8988T (cell line): Measurements from ENCODE around the gene BCORL1.

Experiments used
- DNase-seq: peaks from one replicate; pipeline ENCODE4 v3.0.0; 2011

BCORL1 gene

DNA sequence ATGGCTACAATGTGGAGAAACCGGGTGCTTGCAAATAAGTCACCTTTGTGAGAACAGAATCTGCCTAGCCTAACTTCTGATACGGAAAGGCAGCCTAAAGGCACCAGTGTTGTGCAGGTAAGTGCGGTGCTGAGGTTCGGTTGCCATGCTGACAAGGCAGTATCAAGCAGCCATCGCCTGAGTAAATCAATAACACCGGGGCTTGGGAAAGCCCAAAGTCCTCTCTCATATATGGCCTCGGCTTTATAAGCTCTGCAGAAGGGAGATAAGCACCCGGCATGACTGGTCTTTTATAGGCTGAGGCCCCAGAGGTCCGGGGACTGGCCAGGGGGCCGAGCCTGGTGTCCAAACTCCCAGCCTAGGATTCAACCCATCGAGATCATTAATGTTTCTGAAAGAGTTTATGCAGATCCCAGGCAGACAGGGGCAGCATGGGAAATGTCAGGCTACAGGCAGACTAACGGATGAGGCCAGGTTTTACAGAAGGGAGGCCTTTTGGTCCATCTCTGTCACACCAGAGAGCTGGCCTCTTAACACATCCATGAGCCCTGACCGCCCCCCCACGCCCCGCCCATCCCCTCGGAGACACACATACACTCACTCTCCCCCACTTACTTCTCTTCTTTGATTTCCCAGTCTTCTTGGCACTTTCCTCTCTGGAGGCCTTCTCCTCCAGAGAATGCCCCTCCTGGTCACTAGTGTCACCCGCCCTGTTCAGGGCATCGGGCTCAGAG lies 89.3 kb downstream of the BCORL1 start:
- DNase-seq = no peak

DNA sequence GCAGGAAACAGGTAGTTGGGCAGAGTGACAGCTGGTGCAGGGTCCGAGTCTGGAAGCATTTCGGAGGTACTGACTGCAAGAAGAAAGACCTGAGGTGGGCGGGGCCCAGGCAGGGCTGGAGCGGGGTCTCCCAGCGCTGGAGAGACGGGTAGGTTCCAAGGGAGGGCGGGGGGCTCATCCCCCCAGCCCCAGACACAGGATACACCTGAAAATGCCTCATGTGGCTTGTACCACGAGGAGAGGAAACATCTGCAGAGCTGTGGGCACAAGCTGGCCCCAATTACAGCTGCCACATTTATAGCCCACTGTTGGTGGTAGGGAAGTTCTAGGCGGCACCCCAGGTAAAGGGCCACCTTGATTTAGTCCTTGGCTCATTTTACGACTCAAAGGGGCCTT lies 89.9 kb downstream of the BCORL1 start:
- DNase-seq = no peak

DNA sequence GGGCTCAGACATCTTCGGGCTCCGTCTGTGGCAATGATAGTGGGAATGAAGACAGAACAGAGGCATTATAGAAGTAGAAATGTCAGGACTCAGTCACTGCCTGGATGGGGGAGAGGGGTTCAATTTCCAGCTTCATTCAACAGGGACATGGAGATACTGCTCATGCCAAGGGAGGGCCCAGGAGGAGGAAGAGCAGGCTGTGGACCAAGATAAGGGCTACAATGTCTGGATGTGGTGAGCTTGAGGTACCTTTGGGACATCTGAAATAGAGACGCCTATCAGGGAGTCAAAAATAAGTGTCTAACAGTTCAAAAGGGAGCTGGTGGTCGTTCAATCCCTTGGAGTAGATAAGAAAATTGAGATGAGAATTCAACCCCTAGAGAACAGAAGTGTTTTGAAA lies 93.3 kb downstream of the BCORL1 start:
- no peak for DNase-seq

DNA sequence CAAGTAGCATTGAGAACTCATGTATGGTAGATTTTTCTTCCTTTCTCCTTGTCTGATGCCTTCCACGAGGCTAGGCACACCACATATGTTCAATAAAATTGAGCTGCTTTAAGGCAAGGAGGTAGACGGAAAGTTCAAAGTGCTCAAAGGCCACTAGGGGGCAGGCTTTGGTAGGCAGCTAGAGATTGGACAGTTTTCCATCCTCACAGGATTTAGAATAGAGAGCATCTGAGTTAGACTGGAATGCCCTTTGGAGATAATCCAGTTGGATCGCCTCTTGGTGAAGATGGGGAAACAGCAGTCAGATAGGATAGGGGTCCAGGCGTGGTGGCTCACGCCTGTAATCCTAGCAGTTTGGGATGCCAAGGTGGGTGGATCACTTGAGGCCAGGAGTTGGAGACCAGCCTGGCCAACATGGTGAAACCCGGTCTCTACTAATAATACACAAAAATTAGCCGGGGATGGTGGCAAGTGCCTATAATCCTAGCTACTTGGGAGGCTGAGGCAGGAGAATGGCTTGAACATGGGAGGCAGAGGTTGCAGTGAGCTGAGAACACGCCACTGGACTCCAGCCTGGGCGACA lies 97.5 kb downstream of the BCORL1 start:
- DNase-seq = peak; percentile 61

DNA sequence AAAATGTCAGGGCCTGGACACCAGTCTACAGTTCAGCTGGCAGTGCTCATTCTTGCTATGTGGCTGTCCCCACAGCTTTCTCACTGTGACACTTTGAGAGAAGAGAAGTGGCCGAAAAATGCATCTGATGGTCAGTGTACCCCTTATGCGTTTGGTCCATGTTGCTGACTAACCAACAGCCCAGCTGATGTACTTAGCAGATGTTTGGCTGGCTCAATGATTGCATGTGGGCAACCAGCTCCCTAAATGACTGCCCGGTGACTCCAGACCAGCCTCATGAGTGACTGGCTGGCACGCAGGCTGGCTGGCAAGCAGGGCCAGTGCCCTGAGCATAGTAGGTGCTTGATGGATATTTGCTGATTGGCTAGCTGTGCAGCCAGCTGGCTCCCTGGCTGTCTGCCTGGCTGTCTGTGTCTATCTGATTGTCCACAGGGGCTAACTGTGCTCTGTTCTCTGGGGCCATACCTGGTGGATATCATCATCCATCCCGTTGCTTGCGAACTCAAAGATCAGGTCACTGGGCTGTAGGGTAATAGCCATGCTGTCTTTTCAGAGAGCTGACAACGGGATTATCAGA lies 98.4 kb downstream of the BCORL1 start:
- no peak for DNase-seq

DNA sequence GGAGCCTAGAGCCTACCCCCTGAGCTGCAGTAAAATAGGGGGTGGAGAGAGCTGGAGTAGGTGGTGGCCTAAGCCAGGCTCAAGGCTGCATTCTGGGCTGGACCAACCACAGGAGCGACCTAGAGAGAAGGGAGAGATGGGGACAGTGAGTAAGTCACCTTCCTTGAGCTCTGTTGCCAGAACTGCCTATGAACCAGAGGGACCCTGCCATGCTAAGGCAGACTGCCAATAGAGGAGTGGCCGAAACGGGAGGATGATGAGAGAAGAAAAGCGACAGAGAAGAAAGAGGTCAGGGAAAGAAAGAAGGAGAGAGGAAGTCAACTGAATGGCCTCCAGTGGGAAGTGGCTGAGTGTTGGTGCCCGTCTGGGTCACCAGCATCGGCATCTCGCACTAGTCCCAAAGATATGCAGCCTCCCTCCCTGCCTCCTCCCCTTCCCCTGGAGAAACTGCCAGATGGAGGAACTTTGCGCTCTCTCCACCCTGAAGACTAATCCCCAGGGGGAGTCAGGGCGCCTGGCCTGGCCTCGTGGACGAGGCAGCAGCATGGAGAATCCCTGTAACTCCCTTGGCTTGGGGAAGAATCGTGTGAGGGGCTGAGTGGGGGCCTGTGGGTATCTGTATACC lies 99.1 kb downstream of the BCORL1 start:
- DNase-seq = no peak

DNA sequence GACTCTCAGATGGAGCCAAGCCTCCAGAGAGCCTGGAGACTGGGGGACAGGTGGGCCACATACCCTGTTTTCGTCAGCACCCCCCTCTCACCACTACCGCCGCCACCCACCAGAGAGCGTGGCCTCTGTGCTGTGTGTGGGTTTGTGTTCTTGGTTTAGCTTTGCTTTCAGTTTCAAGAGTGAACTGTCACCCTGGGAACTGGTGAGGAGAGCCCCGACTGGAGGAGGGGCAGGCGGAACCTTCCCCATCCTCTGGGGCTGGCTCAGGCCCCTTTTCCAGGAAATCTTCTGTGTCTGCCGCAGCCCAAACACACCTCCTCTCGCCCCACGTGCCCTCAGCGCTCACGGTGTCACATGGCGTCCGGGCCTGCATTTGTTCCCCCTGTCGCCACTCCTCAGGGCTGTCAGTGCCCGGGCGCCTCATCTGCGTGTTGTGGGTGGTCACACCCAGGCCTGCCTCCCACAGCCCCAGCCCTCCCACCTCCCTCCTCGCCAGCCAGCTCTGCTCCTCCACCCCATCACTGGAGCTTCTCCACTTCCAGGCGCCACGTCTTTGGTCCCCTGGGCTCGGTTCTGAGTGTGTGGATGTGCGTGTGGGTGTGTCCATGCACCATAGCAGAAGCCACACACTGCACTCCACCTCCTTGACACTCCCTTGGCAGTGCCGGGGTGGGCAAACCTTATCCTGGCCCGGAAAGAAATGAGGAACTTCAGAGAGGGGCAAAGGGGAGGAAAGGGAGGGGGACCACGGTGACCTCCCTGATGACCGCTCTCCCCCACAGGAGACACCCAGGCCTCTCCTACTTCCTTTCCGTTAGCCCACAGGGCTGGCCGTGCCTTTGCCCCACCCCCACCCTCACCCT lies 100.0 kb downstream of the BCORL1 start:
- no peak for DNase-seq

DNA sequence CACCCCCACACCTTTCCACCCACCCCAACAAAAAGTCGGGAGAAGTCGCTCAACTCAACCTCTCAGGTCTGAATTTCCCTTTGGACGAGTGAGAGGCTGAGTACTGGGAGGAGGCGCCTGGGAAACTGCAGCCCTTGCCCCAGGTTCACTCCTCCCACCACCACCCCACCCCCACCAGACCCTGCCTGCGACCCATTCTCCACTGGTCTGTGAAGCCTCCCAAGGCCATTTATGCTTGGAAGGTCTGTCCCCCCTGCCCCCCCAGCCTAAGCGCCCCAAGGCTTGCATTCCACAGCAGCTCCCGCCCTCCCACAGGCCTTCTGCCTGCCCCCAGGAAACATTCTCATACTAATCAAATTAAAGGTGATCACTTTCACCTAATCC lies 100.7 kb downstream of the BCORL1 start:
- DNase-seq = no peak

DNA sequence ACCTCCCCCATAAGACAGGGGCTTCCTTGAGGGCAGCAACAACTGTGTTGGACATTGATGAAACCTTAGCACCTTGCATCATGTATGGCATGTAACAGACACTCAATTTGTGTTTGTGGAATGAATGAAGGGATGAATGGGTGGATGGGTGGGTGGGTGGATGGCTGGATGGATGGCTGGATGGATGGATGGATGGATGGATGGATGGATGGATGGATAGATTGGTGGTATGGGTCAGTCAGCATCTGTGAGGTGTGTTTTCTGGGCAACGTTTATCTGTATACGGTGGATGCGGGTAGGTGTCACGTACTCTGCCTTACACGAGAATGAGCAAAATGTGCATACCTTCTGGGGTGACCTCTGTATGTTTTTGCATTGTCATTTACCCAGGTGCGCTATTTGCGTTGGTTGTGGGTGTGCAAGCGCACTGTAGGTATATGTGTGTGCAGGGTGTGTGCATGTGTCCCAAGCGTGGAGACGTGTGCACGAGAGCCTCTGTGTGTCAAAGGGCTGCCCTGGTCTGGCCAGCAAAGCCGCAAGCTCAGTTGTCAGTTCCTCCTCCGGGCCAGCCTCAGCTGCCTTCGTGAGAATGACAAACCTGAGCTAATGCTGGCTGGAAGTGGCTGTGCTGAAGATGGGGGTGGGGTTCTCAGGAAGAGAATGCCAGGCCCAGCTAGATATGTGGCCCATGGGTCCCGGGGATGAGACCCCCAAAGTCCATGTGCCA lies 101.4 kb downstream of the BCORL1 start:
- DNase-seq = no peak

DNA sequence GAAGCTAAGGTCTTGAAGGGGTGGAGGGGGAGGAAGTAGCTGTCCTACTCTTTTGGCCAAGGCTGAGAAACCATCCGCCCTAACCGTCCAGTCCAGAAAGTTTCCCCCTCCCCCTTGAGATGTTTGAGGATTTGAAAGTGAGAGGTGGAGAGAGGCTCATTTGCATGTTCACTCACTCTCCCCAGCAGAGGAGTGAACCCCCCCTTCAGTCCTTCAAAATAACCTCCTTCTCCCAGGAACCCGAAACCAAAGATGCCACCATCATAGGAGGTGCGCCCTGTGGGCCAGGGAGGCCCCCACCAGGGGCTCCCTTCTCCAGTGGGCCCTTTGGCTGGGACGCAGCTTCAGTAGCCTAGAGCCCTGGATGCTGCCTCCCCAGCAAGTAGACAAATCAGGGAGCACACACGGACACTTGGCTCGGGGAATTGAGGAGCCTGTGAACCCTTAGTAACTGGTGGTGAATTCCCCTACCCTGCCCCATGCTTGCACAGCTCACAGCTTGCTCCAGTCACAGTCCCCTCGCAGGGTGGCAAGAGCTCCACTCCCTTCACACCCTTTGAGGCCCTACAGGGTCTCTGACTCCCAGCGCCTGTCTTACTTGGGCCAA lies 102.3 kb downstream of the BCORL1 start:
- DNase-seq = no peak

DNA sequence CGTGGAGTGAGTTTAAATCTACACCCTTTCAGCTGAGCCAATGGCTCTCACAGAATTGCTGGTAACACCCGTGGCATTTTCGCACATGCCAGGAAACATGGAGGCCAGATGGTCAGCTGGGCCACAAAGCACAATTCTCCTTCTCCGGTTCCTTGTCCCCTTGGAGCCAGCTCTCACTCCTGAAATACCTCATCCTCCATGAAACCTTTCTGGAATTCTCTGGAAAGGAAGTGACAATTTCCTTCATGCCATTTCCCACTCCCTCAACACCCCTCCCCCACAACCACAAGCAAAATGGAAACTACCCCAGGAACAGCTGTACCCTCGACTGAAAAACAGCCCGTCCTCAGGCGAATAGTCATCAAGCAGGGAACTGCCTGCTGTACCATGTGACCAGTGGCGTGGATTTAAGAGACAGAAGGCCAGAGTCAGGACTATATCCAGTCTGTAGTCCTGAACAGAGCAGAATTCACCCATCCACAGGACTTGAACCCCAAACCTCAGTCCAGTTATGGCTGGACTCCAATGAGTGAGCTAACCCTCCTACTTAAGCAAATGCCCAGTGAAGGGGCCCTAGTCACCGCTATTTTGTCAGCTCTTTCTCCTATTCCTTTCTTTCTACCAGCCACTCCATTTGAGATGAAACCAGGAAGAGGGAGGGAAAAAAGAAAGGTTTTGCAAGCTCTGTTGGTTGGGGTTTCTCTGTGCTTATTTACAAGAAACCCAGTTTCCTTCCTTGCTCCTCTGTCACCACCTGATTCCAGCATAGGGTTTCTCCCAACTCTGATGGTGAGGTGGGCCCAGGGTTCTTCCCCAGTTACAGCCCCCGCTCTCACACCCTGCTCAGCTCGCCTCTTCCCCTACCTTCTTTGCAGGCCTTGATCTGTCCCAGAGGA lies 103.4 kb downstream of the BCORL1 start:
- DNase-seq = no peak

DNA sequence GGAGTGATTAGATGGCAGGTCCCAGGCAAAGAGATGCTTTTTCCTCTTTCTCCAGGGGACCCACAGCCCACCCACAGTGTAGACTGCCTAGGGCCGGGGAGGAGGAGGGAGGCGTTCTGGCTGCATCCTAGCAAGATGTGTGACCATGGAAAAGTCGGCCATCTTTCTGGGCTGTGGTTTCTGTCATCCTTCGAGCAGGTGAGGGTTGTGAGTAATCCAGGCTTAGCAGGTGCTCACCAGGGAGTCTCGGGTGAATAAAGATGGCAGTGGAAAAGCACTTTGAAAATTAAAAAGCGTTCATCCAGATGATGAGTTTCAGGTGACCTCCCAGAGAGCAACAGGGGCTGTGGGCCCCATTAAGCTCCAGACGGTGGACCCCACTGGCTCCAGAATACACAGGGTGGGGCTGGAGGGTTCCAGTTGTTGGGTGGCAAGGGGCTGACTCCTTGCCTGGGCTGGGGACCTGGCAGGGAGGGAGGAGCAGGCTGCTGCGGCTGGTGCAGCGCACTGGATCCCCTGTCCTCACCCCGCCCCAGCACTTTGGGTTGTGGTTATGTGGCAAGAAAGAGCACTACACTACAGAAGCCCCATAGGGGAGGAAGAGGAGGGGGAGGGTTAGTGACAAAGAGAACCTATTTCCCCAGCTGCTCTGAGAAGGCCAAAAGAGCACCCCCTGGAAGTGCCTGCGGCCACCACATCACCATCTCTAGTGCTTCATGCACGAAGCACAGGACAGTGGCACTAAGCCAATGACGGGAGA lies 104.2 kb downstream of the BCORL1 start:
- no peak for DNase-seq

DNA sequence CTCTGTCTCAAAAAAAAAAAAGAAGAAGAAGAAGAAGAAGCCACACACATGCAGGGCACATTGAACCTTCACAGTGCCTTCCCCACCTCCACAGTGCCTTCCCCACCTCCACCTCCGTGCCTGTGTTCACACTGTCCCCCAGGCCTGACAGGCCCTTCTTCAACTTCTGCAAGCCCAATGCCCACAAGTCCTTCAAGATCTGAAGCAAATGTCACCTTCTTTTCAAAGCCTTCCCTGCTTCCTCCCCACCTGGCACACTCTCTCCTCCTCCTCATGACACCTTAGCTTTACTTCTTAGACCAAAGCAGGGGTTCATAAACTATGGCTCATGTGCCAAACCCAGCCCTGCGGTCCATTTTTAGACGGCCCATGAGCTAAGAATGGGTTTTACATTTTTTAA lies 107.9 kb downstream of the BCORL1 start:
- DNase-seq = no peak

DNA sequence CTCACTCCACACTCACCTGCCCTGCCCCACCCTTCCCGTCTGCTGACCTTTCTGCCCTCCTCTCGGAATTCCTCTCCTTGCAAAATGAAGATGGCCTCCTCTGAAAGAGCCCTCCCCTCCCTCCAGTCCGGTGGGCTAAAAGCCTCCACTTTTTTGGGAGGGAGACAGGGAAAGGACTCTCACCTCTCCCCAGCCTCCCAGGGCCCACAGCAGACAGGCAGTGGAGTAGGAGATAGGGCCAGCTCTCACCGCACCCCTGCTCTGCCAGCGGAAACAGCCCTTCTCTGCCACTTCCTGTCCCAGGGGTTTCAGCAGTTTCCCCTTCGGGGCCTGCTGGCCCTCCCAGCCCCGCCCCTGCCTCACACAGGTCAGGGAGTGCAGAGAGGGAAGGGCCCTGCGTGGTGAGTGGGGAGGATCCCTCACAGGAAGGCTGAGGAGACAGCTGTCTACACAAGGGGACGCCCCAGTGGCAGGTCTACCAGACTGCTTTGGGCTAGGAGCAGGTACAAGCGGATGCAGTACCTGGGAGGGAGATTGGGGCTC lies 109.6 kb downstream of the BCORL1 start:
- DNase-seq = no peak

DNA sequence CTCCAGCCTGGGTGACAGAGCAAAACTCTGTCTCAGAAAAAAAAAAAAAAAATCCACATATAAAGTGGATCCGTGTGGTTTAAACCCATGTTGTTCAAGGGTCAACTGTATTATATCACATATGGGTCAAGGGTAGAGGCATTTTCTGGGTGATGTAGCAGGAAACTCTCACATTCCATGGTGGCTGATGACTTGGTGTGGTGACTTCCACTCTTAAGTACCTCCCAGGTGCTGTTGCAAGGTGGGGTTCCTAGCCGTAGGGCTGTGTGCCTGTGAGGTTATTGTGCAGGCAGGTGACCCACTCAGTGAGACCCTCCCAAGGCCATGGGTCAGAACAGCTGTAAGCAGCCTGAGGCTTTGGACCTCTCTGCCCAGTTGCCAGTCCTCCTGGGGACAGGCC lies 110.8 kb downstream of the BCORL1 start:
- no peak for DNase-seq

DNA sequence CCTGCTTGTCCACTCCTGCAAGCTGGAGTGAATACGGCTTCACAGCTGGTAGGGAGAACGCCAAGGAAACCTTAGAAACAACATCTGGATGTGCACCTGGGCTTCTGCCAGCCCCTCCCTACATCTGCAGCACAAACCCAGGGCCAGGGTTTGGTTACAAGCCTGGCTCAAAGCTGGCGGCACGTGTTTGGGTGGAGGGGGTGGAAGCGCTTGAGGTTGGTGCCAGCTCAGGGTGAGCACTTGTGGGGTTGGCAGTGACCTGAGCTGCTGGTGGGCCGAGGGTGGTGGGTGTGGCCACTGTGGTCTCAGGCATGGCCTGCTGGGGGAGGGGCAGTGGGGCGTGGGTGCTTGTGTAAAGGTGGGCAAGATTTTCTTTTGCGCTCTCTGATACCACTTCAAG lies 112.3 kb downstream of the BCORL1 start:
- DNase-seq = no peak

DNA sequence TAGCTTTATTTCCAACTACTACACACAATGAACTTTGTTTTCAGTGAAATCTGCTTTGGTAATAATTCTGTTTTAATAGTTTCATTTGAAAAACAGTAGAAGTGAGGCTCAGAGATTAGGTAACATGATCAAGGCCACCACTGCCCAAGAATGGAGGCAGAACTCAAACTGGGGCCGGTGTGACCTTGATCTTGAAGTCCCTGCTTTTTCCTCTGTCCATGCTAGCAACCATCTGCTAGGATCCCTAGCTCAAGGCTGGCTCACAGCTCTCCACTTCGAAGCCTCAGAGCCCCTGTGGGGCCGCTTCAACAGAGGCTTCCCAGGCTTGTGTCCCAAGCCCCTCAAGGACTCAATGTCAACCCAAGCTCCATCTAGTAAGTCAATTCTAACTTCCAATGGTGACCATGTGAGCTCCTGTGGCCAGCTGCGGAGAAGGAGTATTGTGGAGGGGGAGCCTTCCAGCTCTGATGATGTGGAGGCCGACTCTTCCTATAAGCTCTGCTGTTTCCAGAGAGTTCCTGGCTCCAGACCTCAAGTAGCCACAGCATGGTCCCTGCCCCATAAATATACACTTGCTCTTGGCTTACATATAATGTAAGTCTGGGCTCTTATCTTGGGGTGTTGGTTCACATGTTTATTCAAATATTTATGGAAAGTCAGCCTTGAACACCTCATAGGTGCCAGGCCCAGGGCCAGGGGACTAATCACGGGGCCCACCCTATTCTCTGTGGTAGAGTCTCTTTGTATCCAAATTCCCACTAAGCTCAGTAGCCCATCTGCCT lies 113.0 kb downstream of the BCORL1 start:
- no peak for DNase-seq

DNA sequence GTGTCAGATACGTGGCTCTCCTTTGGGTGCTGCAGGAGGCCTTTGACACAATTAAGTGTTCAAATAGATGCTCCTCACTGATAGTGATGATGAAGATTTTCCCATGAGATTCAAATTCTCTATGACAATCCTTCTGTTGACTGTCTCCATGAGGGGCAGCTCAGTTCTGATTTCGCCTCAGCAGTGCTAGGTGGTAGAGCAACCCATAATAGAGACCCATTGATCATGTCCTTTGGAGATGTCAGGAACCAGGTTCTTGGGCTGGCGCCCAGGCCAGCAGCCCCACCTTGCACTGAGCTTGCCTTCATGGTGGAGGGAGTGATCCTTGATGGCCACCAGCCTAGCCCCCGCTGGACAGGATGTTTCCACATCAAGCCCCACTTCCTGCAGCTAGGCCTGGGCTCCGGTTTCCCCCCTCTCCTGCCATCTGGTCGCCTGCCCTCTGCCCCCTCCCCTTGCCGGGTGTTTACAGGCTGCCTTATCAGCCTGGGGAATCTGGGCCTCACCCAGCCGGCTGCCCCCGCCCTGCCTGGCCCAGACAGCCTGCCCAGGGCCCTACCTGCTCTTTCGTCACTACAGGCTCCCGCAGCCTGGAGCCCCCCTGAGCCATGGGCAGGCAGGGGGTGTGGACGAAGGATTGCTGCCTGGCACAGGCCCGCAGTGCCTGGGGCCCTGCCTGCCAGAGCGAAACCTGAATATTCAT lies 115.2 kb downstream of the BCORL1 start:
- no peak for DNase-seq

DNA sequence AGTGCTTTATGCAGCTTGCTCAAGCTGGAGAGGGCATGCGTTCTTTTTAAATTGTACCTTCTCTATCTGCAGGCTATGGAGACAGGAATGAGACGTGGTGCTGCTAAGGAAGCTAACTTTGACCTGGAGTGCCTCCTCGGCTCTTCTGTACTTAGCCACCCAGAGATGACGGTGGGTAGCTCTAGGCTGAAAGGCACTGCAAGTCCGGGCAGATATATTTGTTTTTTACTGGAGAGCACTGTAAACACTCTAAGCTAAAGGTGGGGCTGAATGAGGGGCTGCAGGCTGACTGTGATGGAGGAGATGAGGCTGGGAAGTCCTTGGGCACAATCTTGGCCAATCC lies 115.7 kb downstream of the BCORL1 start:
- no peak for DNase-seq
